GM12801 (cell line): ENCODE data around the gene METTL23.

ENCODE experiments used
- TF ChIP-seq, protein P1 (sequence below): IDR thresholded peaks from one replicate; pipeline ENCODE4 v1.5.1; 2011; ENCODE audit warnings: control low read depth; ENCODE audit not compliant: insufficient read length; ENCODE audit errors: extremely low read depth

METTL23 gene, protein sequence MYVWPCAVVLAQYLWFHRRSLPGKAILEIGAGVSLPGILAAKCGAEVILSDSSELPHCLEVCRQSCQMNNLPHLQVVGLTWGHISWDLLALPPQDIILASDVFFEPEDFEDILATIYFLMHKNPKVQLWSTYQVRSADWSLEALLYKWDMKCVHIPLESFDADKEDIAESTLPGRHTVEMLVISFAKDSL

DNA sequence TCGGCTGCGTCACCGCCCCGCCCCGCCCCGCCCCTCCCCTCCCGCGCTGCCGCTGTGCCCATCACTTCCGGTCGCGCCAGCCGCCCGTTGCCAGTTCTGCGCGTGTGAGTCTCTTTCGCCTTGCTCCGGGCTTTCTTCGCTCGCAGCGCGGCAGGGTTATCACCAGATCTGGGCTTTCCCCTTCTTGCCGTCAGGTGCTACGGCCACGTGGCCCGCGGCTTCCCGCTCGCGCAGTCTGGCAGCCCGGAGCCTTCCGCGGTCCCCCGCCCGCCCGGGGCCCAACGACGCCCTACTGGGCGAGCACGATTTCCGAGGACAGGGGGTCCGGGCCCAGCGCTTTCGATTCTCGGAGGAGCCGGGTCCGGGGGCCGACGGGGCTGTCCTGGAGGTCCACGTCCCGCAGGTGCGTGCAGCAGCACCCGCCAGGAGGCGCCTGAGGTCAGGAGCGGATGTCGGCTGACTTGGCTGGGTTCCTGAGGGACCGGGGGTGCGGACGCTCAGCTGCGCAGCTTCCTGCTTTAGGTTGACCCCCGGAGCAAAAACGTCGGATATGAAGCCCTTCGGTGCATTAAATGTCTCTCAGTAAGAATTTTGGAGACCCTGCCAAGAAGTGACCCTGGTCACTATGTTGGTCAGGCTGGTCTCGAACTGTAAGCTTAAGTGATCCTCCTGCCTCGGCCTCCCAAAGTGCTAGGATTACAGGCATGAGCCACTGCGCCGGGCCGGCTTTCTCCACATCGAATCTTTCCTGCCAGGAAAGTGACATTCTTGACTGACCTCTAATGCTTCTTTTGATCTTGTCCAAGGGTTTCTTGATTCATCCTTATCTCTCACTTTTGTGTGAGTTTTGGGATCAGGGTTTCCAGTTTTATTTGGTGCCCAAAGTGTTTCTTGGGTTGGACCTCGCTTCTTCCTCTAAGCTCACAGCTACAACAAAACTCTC, at the start of gene METTL23:
TSS of gene METTL23 (plus strand) at position 64 of the 943 bp plus-strand sequence. CDS start 2,872 bp downstream, outside the sequence.
- TF ChIP-seq, protein P1, sequence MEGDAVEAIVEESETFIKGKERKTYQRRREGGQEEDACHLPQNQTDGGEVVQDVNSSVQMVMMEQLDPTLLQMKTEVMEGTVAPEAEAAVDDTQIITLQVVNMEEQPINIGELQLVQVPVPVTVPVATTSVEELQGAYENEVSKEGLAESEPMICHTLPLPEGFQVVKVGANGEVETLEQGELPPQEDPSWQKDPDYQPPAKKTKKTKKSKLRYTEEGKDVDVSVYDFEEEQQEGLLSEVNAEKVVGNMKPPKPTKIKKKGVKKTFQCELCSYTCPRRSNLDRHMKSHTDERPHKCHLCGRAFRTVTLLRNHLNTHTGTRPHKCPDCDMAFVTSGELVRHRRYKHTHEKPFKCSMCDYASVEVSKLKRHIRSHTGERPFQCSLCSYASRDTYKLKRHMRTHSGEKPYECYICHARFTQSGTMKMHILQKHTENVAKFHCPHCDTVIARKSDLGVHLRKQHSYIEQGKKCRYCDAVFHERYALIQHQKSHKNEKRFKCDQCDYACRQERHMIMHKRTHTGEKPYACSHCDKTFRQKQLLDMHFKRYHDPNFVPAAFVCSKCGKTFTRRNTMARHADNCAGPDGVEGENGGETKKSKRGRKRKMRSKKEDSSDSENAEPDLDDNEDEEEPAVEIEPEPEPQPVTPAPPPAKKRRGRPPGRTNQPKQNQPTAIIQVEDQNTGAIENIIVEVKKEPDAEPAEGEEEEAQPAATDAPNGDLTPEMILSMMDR, result no peak

DNA sequence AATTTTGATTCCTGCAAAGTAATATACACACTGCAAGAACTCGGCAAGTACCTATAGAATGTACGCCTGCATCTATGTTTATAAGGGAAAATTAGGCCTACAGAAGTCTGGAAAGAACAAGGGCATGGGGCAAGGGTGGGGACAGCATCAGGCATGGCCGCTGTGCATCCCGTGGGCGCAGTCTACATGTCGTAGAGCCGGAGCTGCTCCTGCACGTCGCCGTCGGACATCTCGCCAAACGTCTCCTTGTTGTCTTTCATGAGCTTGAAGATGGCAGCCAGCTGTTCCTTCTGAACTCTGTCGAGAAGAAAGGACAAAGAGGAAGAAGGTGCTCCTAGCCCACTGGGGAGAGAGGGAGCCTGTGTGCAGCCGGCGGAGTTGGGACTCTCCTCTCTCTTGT, 49.2 kb upstream of the METTL23 start:
- TF ChIP-seq, protein P1, result no peak

DNA sequence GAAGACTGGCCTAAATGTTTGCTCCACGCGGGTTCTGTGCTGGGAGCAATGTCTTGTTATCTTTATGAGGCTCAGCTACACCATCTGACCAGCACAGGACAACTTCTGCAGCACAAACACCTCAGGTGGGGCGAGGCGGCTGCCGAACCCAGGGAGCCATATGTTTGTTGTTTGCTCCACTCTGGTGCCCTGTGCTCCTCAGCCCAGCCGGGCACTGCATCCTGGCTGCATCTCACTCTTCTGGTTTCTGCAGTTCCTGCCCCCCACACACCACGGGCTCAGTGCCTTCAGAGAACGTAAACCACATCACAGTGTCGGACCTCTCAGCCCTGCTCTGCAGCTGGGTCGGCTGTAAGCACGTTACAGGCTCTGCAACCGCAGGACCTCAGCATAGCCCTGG, 48.3 kb upstream of the METTL23 start:
- TF ChIP-seq, protein P1, result no peak

DNA sequence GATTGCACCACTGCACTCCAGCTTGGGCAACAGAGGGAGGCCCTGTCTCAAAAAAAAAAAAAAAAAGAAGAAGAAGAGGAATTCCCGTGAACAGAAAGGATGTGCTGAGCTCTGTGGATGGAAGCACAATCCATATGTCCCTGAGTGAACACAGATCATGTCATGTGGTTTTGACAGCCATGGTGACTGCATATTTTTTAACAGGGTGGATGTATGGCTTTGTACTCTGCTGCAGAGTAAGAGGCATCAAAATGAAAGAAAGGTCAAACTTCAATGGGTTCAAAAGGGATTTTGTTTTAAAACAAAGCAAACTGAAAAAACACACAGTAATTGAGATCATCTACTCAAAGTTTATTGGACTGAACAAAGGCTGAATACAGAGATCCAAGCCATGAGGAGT, 47.4 kb upstream of the METTL23 start:
- TF ChIP-seq, protein P1, result no peak

DNA sequence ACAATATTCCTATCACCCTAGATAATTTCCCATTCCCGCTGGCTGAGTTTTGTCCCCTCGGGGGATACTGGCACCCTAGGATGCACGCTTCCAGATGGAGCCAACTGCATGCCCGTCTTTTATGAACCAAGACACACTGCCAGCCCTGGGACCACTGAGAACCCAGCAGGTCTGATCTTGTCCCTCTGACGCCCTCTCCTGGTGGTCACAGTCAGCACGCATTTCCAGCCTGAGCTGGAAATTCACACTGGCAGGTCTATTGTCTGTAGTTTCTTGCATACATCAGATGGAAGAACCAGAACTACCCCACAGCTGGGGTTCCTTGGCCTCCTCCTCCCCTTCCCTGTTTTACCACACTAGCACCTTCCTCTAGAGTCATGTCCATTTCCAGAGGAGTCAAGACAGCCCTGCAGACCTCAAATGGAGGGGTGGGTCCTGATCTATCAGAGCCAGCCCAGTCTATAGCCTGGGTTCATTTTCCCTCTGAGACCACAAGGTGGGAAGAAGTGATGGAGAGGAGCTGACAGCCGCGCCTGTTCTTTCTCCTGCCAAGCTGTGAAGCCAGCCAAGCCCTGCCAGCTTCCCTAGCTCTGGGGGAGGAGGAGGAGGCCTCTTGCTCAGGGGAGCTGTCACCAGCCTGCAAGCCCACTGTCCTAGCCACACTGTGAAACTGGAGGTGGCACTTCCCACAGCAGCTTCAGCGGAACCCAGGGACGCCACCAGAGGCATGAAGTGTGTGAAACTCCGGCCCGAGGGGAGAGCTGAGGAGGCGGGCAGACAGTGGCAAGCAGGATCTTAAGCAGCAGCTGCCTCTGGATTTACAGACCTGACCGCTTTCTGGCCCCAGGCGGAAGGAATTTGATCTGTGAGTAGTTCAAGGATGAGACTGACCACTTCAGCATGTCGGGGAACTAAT, 45.2 kb upstream of the METTL23 start:
- TF ChIP-seq, protein P1, result no peak

DNA sequence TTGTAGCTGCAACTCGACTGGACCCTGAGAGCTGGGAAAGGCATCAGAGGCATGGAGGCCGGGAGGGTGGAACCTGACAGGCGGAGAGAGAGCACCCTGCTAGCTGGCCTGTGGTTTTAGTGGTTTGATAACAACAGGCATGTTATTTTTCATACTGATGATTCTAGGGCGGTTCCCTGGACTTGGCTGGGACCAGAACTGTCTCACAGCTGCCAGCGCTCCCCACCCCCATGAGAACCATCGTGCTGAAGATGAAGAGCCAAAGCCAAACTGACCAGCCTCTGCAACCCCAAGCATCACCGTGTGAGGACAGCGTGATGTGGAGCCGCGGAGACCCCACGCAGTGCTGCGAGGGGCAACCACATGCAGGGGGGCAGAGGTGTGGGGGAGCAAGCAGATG, 44.3 kb upstream of the METTL23 start:
- TF ChIP-seq, protein P1, result no peak
